A549 (cell line): ENCODE results near the gene TNRC18.
"Not testable (repeated sequence)": the region's sequence is repeated elsewhere in the genome, so short reads cannot be mapped to it uniquely, and the experiment has no call there.

Source experiments
- BCL3 ChIP-seq: fragments of >200 bp; sonication (Bioruptor Twin); formaldehyde crosslinking; IDR thresholded peaks from 3 replicates; pipeline ENCODE4 v1.6.1; 2016
- CBX8 ChIP-seq: fragments of 200-600 bp; sonication (generic); IDR thresholded peaks from 2 replicates; pipeline ENCODE4 v1.6.1; 2016
- CTCF ChIP-seq: fragments of >200 bp; sonication (Bioruptor Twin); formaldehyde crosslinking; IDR thresholded peaks from 3 replicates; pipeline ENCODE4 v1.5.1; 2016
- POLR2A ChIP-seq: IDR thresholded peaks from 2 replicates; pipeline ENCODE4 v1.6.1; 2012; ENCODE audit warnings: mild to moderate bottlenecking, low read length
- REST ChIP-seq: fragments of 200-600 bp; sonication (generic); IDR thresholded peaks from 2 replicates; pipeline ENCODE4 v1.6.1; 2016; ENCODE audit warnings: antibody characterized with exemption, mild to moderate bottlenecking, moderate library complexity

- TF ChIP-seq BCL3, CTCF, CBX8, POLR2A, REST: not testable (repeated sequence)
Measured at GRCh38 chr7:5288560-5288959, 135.1 kb downstream of the TNRC18 start.
